Measurements from ENCODE around the gene CD109. TPM values are rescaled to one million over a fixed set of nuclear protein-coding genes. Genes with fewer than 3 reads are reported as not detected.
A peak's percentile ranks its signal among the peaks of the same experiment; 100 is the strongest.
"Not testable (repeated sequence)": the region's sequence is repeated elsewhere in the genome, so short reads cannot be mapped to it uniquely, and the experiment has no call there.

Gene CD109
- total RNA-seq, 1 donor from 2014 or later: 1.2 TPM

GRCh38 chr6:73802366-73802765, 106.4 kb downstream of the CD109 start:
- Histone ChIP-seq H3F3A (ENCODE audit: low read depth) (no peaks in the 10 kb centered on the region), H3K27ac (no peak overlapping the region), H3K4me3 (no peak overlapping the region), H2AFZ (replicated peaks) (no peak overlapping the region), H3K36me3 (no peaks in the 10 kb centered on the region), H3K4me2 (no peak overlapping the region), H3K27me3 (no peaks in the 10 kb centered on the region), H3K9ac (no peak overlapping the region), H3K79me2 (ENCODE audit: low read depth) (no peaks in the 10 kb centered on the region), H4K20me1 (ENCODE audit: low read depth) (no peaks in the 10 kb centered on the region), H3K4me1 (peaks cover 4% of the 10 kb centered on the region), H3K9me3 (ENCODE audit: low read depth) (no peaks in the 10 kb centered on the region)
- H3K4me3 Mint-ChIP-seq: no peak overlapping the region
- H3K4me1 Mint-ChIP-seq: peaks cover 5% of the 10 kb centered on the region
- TF ChIP-seq EZH2phosphoT487 (IDR thresholded peaks at IDR 0.05) (no peak), EZH2 (IDR thresholded peaks at IDR 0.05) (no peak)
- TF ChIP-seq, protein P1, sequence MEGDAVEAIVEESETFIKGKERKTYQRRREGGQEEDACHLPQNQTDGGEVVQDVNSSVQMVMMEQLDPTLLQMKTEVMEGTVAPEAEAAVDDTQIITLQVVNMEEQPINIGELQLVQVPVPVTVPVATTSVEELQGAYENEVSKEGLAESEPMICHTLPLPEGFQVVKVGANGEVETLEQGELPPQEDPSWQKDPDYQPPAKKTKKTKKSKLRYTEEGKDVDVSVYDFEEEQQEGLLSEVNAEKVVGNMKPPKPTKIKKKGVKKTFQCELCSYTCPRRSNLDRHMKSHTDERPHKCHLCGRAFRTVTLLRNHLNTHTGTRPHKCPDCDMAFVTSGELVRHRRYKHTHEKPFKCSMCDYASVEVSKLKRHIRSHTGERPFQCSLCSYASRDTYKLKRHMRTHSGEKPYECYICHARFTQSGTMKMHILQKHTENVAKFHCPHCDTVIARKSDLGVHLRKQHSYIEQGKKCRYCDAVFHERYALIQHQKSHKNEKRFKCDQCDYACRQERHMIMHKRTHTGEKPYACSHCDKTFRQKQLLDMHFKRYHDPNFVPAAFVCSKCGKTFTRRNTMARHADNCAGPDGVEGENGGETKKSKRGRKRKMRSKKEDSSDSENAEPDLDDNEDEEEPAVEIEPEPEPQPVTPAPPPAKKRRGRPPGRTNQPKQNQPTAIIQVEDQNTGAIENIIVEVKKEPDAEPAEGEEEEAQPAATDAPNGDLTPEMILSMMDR (IDR thresholded peaks at IDR 0.05): no peak
- no peaks in the 10 kb centered on the region for H3K36me3 Mint-ChIP-seq
- no peak overlapping the region for H3K27ac Mint-ChIP-seq
- H3K27me3 Mint-ChIP-seq (ENCODE audit: insufficient read depth, low read depth): peaks cover 4% of the 10 kb centered on the region
- H3K9me3 Mint-ChIP-seq: no peaks in the 10 kb centered on the region
- DNase-seq (ENCODE audit: low spot score): no peak

DNA sequence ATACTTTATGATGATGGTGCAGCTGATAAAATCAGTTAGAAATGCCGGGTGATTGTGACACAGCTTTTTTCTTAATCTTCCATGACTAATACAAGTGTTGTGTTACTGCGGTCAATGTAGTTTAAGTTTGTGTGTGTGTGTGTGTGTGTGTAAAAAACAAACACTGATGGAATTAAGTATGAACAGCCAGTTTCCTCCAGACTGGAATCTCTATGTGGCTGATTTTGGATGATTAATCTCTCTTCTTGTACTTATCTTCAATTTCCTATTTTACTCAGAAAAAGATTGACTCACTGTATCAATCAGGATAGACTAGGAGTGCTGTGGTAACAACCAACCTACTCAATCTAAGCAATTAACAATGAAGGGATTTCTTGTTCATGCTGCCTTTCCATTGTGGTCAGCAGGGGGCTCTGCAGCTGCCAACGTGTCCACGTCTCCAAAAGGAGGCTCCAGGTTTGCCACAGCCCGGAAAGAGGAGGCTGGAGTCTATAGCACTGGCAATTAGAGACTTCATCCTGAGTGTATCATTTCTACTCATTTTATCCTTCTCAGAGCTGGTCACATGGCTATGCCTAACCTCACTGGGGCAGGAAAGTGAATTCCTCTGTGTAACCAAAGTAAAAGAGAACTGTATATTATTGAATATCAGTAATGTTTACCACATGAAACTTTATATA, 107.7 kb downstream of the CD109 start:
- Histone ChIP-seq H3K27me3 (no peaks in the 10 kb centered on the region), H3K4me1 (peaks cover 4% of the 10 kb centered on the region), H3K4me2 (no peak overlapping the region), H3K36me3 (no peaks in the 10 kb centered on the region), H3K79me2 (ENCODE audit: low read depth) (no peaks in the 10 kb centered on the region), H3K27ac (no peak overlapping the region), H2AFZ (replicated peaks) (peak overlapping the region; percentile 2), H4K20me1 (ENCODE audit: low read depth) (no peaks in the 10 kb centered on the region), H3F3A (ENCODE audit: low read depth) (no peaks in the 10 kb centered on the region), H3K9ac (no peak overlapping the region), H3K4me3 (no peak overlapping the region), H3K9me3 (ENCODE audit: low read depth) (no peaks in the 10 kb centered on the region)
- Mint-ChIP-seq H3K9me3 (no peaks in the 10 kb centered on the region), H3K27ac (no peak overlapping the region), H3K27me3 (ENCODE audit: insufficient read depth, low read depth) (peaks cover 4% of the 10 kb centered on the region), H3K4me3 (no peak overlapping the region), H3K36me3 (no peaks in the 10 kb centered on the region), H3K4me1 (peaks cover 5% of the 10 kb centered on the region)
- peak; percentile 79 for DNase-seq (ENCODE audit: low spot score)
- no peak for TF ChIP-seq EZH2 (IDR thresholded peaks at IDR 0.05)
- TF ChIP-seq, protein P1 (IDR thresholded peaks at IDR 0.05): peak; percentile 79

- H3K27ac Mint-ChIP-seq; H2AFZ ChIP-seq (replicated peaks); H3K4me1 Mint-ChIP-seq; H3K4me1 ChIP-seq; H3K9ac ChIP-seq; DNase-seq (ENCODE audit: low spot score); H3K36me3 Mint-ChIP-seq; H4K20me1 ChIP-seq (ENCODE audit: low read depth); H3K9me3 ChIP-seq (ENCODE audit: low read depth); H3K36me3 ChIP-seq; H3K9me3 Mint-ChIP-seq; H3K4me3 ChIP-seq; H3K4me2 ChIP-seq; H3K27me3 ChIP-seq; H3F3A ChIP-seq (ENCODE audit: low read depth); H3K27ac ChIP-seq; H3K27me3 Mint-ChIP-seq (ENCODE audit: insufficient read depth, low read depth); H3K4me3 Mint-ChIP-seq; H3K79me2 ChIP-seq (ENCODE audit: low read depth): not testable (repeated sequence)
Observed at GRCh38 chr6:73805221-73805620, 109.2 kb downstream of the CD109 start.

DNA sequence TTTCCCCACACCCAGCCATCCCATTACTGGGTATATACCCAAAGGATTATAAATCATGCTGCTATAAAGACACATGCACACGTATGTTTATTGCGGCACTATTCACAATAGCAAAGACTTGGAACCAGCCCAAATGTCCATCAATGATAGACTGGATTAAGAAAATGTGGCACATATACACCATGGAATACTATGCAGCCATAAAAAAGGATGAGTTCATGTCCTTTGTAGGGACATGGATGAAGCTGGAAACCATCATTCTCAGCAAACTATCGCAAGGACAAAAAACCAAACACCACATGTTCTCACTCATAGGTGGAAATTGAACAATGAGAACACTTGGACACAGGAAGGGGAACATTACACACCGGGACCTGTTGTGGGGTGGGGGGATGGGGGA, 110.0 kb downstream of the CD109 start:
- not testable (repeated sequence) for H3K4me1 ChIP-seq; DNase-seq (ENCODE audit: low spot score); H3K4me3 Mint-ChIP-seq; H3K27ac Mint-ChIP-seq; H3K36me3 Mint-ChIP-seq; H3K4me3 ChIP-seq; H3K36me3 ChIP-seq; H3K9ac ChIP-seq; H2AFZ ChIP-seq (replicated peaks); H3K27ac ChIP-seq; H3F3A ChIP-seq (ENCODE audit: low read depth); H3K9me3 Mint-ChIP-seq; H4K20me1 ChIP-seq (ENCODE audit: low read depth); H3K4me2 ChIP-seq; H3K27me3 Mint-ChIP-seq (ENCODE audit: insufficient read depth, low read depth); H3K9me3 ChIP-seq (ENCODE audit: low read depth); H3K4me1 Mint-ChIP-seq; H3K27me3 ChIP-seq; H3K79me2 ChIP-seq (ENCODE audit: low read depth)
